SK-N-SH treated with all-trans-retinoic acid at 6 μM for 48 hours (cell line): ENCODE measurements around the gene GLT6D1.

Experiments used
- CSDC2 ChIP-seq: fragments of 250-450 bp; sonication (Bioruptor Pico); IDR thresholded peaks from 2 replicates; pipeline ENCODE4 v1.5.0; 2020; ENCODE audit warnings: mild to moderate bottlenecking, moderate library complexity
- ESRRG ChIP-seq: fragments of 250-450 bp; sonication (Bioruptor Pico); IDR thresholded peaks from 2 replicates; pipeline ENCODE4 v1.6.1; 2021; ENCODE audit warnings: mild to moderate bottlenecking
- ISL1 ChIP-seq: fragments of 250-450 bp; sonication (Bioruptor Pico); IDR thresholded peaks from 2 replicates; pipeline ENCODE4 v2.1.2; 2022; ENCODE audit warnings: mild to moderate bottlenecking, moderate library complexity
- RARB ChIP-seq: fragments of 250-450 bp; sonication (Bioruptor Pico); IDR thresholded peaks from 2 replicates; pipeline ENCODE4 v1.8.0; 2021; ENCODE audit warnings: mild to moderate bottlenecking, moderate library complexity
- ZFP3 ChIP-seq: fragments of 250-450 bp; sonication (Bioruptor Pico); IDR thresholded peaks from 2 replicates; pipeline ENCODE4 v1.5.0; 2020; ENCODE audit warnings: mild to moderate bottlenecking, moderate library complexity
- ZFP30 ChIP-seq: fragments of 450-650 bp; formaldehyde crosslinking; IDR thresholded peaks from 2 replicates; pipeline ENCODE4 v1.5.0; 2022; ENCODE audit warnings: mild to moderate bottlenecking, moderate library complexity
- ZNF70 ChIP-seq: fragments of 450-650 bp; formaldehyde crosslinking; IDR thresholded peaks from 2 replicates; pipeline ENCODE4 v1.5.0; 2020; ENCODE audit warnings: mild to moderate bottlenecking, moderate library complexity
- ZNF8 ChIP-seq: fragments of 450-650 bp; formaldehyde crosslinking; IDR thresholded peaks from 2 replicates; pipeline ENCODE4 v1.5.0; 2020; ENCODE audit warnings: mild to moderate bottlenecking, moderate library complexity

DNA sequence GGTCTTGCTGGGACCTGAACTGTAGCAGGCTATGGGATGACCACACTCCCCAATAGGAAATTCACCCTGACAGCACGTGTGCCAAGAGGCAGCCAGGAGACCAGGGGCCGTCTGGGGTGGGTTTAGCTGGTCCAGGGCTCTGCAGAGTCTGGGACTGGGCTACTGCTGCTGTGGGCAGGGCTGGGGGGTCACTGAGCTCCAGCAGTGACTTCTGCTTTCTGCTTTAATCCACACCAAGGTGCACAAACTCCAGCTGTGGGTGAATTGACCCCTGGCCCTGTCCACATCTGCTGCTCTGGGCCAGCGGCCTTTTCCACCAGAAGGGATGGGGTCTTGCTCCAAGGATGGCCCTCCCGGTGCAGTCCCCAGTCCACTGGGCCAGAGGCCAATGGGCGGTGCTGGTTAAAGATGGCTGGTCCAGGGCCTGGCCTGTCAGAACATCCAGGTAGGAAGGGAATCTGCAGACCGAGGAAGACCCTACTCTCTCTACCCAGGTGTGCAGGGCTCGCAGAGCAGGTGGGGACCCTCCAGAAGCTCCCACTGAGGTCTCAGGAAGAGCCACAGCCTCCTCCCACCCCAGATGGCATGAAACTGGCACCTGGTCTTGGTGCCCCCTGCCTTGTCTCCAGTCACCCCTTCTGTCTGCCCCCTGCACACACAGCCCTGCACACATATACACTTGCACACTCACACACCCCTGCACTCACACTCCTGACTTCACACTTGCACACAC, 28.0 kb downstream of the GLT6D1 start:
- TF ChIP-seq ZFP3 (CRISPR knock-in tag) (no peak), CSDC2 (CRISPR knock-in tag) (no peak), ZNF70 (CRISPR knock-in tag) (no peak), ZNF8 (CRISPR knock-in tag) (no peak), ESRRG (CRISPR knock-in tag) (no peak), RARB (no peak), ZFP30 (CRISPR knock-in tag) (no peak), ISL1 (CRISPR knock-in tag) (no peak)
